Stimulated activated CD8-positive, alpha-beta memory T cell treated with anti-CD3 and anti-CD28 coated beads, Interleukin-4, amount 100 ng/mL, for 24 hours (primary cell): ENCODE results near the gene ATXN1.

Source experiments
- DNase-seq: peaks from one replicate; pipeline ENCODE4 v3.0.0-alpha.2; 2020; ENCODE audit warnings: low read depth

Gene ATXN1

GRCh38 chr6:16762268-16762549 lies 949 bp upstream of the ATXN1 start:
- DNase-seq, result no peak

- peak; percentile 65 for DNase-seq
These were observed 409 bp upstream of the ATXN1 start for GRCh38 chr6:16761471-16762267.

- DNase-seq, result peak; percentile 70
These were observed 1.4 kb downstream of the ATXN1 start for GRCh38 chr6:16759646-16760515.

- no peak for DNase-seq
These were observed 2.0 kb downstream of the ATXN1 start for GRCh38 chr6:16759181-16759645.

GRCh38 chr6:16758163-16758975 lies 2.9 kb downstream of the ATXN1 start:
- DNase-seq, result no peak

- no peak for DNase-seq
These were observed 3.9 kb downstream of the ATXN1 start for GRCh38 chr6:16757332-16757731.

GRCh38 chr6:16756660-16757255 lies 4.5 kb downstream of the ATXN1 start:
- DNase-seq, result no peak

GRCh38 chr6:16755544-16755943 lies 5.7 kb downstream of the ATXN1 start:
- DNase-seq, result no peak

- DNase-seq, result no peak
These were observed 6.4 kb downstream of the ATXN1 start for GRCh38 chr6:16754876-16755275.

- no peak for DNase-seq
These were observed 7.0 kb downstream of the ATXN1 start for GRCh38 chr6:16754274-16754673.

GRCh38 chr6:16753341-16753740 lies 7.9 kb downstream of the ATXN1 start:
- no peak for DNase-seq

GRCh38 chr6:16752206-16752866 lies 8.9 kb downstream of the ATXN1 start:
- DNase-seq, result no peak

GRCh38 chr6:16751251-16751946 lies 9.9 kb downstream of the ATXN1 start:
- DNase-seq, result no peak

GRCh38 chr6:16750566-16750965 lies 10.7 kb downstream of the ATXN1 start:
- DNase-seq, result no peak

GRCh38 chr6:16749516-16750485 lies 11.5 kb downstream of the ATXN1 start:
- DNase-seq, result no peak

GRCh38 chr6:16748025-16748319 lies 13.3 kb downstream of the ATXN1 start:
- DNase-seq, result no peak

- no peak for DNase-seq
These were observed 13.8 kb downstream of the ATXN1 start for GRCh38 chr6:16747232-16748024.

GRCh38 chr6:16746812-16747211 lies 14.4 kb downstream of the ATXN1 start:
- DNase-seq, result no peak

- DNase-seq, result no peak
These were observed 14.9 kb downstream of the ATXN1 start for GRCh38 chr6:16746401-16746800.
